RWPE2 (cell line): ENCODE measurements around the gene FAR2.

ENCODE experiments used
- ATAC-seq: fragments of 200-7000 bp; cut with Tn5 transposase; 3 replicates; pipeline ENCODE4 v1.9.1; 2021; ENCODE audit warnings: low read depth
- DNase-seq: peaks from one replicate; pipeline ENCODE4 v3.0.0-alpha.2; 2020; ENCODE audit warnings: low spot score
- H3K27ac ChIP-seq: fragments of 450-650 bp; 2 replicates; pipeline ENCODE4 v1.5.1; 2017; ENCODE audit warnings: mild to moderate bottlenecking; ENCODE audit not compliant: poor library complexity, severe bottlenecking
- H3K27me3 ChIP-seq: fragments of 250-450 bp; sonication (Bioruptor Pico); 2 replicates; pipeline ENCODE4 v1.5.1; 2021; ENCODE audit warnings: mild to moderate bottlenecking, moderate library complexity; ENCODE audit not compliant: insufficient read depth, poor library complexity, severe bottlenecking
- H3K36me3 ChIP-seq: fragments of 250-450 bp; sonication (Bioruptor Pico); 2 replicates; pipeline ENCODE4 v1.5.1; 2020; ENCODE audit warnings: low read depth, mild to moderate bottlenecking, moderate library complexity
- H3K4me1 ChIP-seq: fragments of 250-450 bp; sonication (Bioruptor Pico); 2 replicates; pipeline ENCODE4 v1.5.1; 2021; ENCODE audit warnings: mild to moderate bottlenecking, moderate library complexity; ENCODE audit not compliant: insufficient read depth, poor library complexity, severe bottlenecking
- H3K4me3 ChIP-seq: fragments of 250-450 bp; sonication (Bioruptor Pico); 2 replicates; pipeline ENCODE4 v1.5.1; 2021; ENCODE audit warnings: mild to moderate bottlenecking, moderate library complexity; ENCODE audit not compliant: severe bottlenecking
- H3K9me3 ChIP-seq: fragments of 250-450 bp; sonication (Bioruptor Pico); 2 replicates; pipeline ENCODE4 v1.5.1; 2021; ENCODE audit warnings: mild to moderate bottlenecking, moderate library complexity; ENCODE audit not compliant: severe bottlenecking
- TF ChIP-seq, protein P1 (sequence below): fragments of 450-650 bp; IDR thresholded peaks from one replicate; pipeline ENCODE4 v1.5.1; 2017; ENCODE audit warnings: mild to moderate bottlenecking, moderate library complexity; ENCODE audit not compliant: poor library complexity, severe bottlenecking

Gene FAR2

DNA sequence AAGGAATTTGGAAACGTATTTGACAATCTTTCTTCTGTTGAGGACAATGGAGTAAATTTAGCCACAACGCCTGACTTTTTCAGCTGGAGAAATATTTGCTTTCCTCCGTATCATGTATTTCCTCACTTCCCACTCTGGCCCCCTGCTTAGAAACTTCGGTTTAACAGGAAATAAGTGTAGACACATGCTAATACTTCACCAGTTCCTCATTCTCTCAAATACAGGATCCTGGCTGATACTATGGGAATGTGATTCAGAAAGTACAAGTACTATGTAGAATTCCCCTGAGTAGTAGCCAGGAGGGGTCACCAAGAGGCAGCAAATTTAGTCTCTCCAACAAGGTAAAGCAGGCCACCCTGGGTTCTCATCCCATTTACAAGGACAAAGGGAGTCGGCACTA, 58.0 kb downstream of the FAR2 start:
- no peak overlapping the region for H3K4me3 ChIP-seq
- H3K4me1 ChIP-seq: no peaks in the 10 kb centered on the region
- ATAC-seq (no peak), DNase-seq (no peak)
- H3K9me3 ChIP-seq: no peaks in the 10 kb centered on the region
- TF ChIP-seq, protein P1, sequence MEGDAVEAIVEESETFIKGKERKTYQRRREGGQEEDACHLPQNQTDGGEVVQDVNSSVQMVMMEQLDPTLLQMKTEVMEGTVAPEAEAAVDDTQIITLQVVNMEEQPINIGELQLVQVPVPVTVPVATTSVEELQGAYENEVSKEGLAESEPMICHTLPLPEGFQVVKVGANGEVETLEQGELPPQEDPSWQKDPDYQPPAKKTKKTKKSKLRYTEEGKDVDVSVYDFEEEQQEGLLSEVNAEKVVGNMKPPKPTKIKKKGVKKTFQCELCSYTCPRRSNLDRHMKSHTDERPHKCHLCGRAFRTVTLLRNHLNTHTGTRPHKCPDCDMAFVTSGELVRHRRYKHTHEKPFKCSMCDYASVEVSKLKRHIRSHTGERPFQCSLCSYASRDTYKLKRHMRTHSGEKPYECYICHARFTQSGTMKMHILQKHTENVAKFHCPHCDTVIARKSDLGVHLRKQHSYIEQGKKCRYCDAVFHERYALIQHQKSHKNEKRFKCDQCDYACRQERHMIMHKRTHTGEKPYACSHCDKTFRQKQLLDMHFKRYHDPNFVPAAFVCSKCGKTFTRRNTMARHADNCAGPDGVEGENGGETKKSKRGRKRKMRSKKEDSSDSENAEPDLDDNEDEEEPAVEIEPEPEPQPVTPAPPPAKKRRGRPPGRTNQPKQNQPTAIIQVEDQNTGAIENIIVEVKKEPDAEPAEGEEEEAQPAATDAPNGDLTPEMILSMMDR: no peak
- no peak overlapping the region for H3K27ac ChIP-seq
- H3K36me3 ChIP-seq: no peaks in the 10 kb centered on the region
- H3K27me3 ChIP-seq: no peaks in the 10 kb centered on the region

DNA sequence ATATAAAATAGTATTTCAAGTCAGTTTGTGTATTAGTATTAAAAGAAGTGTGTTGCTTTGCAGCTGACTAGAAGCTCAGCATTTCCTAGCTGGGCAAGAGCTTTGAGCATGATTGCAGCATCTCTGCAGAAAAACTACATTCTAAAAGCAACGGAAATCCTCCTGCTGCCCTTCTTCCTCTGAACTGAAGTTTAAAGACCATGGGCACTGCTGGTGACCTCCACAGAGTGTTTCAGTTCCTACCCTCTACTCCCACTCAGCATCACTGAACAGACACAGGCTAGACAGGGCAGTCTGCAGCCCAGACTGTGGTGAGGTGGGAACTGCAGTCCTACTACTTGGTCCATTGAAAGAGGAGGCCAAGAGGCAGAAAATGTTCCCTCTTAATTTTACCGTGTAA, 59.0 kb downstream of the FAR2 start:
- no peak for ATAC-seq
- Histone ChIP-seq H3K27ac (no peak overlapping the region), H3K4me3 (no peak overlapping the region), H3K9me3 (no peaks in the 10 kb centered on the region), H3K4me1 (no peaks in the 10 kb centered on the region), H3K36me3 (no peaks in the 10 kb centered on the region), H3K27me3 (no peaks in the 10 kb centered on the region)
- TF ChIP-seq, protein P1: no peak
- no peak for DNase-seq

DNA sequence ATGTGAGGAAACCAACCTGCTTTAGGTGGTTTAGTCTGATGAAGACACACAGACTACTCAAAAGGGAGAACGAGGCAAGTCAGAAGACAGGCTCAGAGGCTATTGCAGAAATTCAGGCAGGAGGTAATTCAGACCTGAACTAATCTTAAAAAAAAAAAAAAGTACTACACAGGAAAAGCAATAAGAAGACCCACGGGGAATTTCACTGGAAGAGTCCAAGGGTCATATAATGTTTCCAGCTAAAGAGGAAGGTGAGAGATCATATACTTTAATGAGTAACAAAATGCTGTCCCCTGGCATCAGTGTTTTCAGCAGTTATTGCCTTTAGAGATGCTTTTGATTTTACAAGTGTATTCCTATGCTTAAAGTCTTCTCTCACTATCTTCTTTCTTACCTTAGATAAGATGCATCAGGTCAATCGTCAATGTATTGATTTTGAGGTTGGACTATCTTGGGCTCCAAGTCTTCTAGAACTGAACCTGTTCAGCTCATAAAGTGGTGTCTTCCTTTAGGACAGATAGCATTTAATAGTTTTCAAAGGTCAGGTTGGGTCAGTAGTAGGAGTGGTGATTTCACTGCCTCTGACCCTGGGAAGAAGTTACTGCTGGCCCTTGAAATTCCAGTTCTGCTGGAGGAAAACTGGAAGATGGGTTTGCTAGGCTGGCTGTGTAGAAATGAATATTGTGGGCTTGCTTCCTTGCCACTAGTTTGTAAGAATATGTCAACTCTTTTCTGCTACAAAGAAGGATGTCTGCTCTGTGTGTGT, 60.0 kb downstream of the FAR2 start:
- Histone ChIP-seq H3K27ac (no peak overlapping the region), H3K4me3 (no peak overlapping the region), H3K36me3 (no peaks in the 10 kb centered on the region), H3K27me3 (no peaks in the 10 kb centered on the region), H3K9me3 (no peaks in the 10 kb centered on the region), H3K4me1 (no peaks in the 10 kb centered on the region)
- ATAC-seq: no peak
- TF ChIP-seq, protein P1: no peak
- DNase-seq: no peak

DNA sequence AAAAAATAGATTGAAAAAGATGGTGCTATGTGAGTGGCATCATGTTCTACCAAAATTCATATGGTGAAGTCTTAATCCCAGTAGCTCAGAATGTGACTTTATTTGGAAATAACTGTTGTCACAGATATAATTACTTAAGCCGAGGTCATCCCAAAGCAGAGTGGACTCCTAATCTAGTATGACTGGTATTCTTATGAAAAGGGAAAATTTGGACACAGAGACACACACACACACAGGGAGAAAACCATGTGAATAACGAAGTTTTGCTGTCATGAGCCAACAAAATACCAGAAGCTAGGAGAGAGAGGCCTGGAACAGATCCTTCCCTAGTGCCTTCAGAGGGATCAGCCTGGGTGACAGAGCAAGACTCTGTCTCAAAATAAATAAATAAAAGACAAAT, 62.6 kb downstream of the FAR2 start:
- ATAC-seq: no peak
- H3K27me3 ChIP-seq: no peaks in the 10 kb centered on the region
- TF ChIP-seq, protein P1: no peak

DNA sequence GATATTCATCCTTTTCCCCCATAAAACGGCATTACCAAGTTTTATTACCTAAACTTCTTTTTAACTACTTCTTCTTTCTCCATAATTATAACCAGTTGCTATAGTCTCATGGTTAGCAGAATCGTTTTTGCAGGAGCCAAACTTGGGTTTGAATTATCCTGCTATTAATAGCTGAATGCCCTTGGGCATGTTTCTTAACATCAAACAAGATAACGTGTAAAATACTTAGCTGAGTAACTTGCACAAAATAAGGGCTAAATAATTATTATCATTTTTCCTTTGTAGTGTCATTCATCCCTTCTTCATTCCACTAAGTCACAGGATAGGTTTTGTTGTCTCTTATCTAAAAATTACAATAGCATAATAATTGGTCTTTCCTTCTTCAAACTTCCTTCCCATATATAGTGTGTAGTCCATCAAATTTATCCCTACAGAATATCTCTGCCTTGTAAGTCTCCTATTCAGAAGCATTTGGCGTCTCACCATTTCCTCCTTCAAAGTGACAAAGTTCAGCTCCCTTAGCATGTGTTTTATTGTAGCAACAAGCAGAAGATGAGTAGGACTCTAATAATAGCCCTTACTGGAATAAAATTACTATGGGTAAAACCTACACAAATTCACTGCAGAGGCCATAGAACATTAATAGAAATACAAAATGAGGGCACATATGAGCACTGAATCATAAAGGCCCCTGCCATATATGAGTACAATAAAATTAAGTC, 63.8 kb downstream of the FAR2 start:
- DNase-seq (no peak), ATAC-seq (no peak)
- H3K4me3 ChIP-seq: no peak overlapping the region
- H3K27ac ChIP-seq: no peak overlapping the region
- H3K4me1 ChIP-seq: no peaks in the 10 kb centered on the region
- H3K36me3 ChIP-seq: no peaks in the 10 kb centered on the region
- TF ChIP-seq, protein P1: no peak
- H3K9me3 ChIP-seq: no peaks in the 10 kb centered on the region
- H3K27me3 ChIP-seq: no peaks in the 10 kb centered on the region

More for the DNA sequence above, 62.6 kb downstream of the FAR2 start:
- Histone ChIP-seq H3K9me3 (no peaks in the 10 kb centered on the region), H3K36me3 (no peaks in the 10 kb centered on the region), H3K4me1 (no peaks in the 10 kb centered on the region), H3K4me3 (no peak overlapping the region), H3K27ac (no peak overlapping the region)
- no peak for DNase-seq
